ENCODE measurements around the gene SELENOO.
"Not testable (repeated sequence)": the region's sequence is repeated elsewhere in the genome, so short reads cannot be mapped to it uniquely, and the experiment has no call there.

The SELENOO gene

DNA sequence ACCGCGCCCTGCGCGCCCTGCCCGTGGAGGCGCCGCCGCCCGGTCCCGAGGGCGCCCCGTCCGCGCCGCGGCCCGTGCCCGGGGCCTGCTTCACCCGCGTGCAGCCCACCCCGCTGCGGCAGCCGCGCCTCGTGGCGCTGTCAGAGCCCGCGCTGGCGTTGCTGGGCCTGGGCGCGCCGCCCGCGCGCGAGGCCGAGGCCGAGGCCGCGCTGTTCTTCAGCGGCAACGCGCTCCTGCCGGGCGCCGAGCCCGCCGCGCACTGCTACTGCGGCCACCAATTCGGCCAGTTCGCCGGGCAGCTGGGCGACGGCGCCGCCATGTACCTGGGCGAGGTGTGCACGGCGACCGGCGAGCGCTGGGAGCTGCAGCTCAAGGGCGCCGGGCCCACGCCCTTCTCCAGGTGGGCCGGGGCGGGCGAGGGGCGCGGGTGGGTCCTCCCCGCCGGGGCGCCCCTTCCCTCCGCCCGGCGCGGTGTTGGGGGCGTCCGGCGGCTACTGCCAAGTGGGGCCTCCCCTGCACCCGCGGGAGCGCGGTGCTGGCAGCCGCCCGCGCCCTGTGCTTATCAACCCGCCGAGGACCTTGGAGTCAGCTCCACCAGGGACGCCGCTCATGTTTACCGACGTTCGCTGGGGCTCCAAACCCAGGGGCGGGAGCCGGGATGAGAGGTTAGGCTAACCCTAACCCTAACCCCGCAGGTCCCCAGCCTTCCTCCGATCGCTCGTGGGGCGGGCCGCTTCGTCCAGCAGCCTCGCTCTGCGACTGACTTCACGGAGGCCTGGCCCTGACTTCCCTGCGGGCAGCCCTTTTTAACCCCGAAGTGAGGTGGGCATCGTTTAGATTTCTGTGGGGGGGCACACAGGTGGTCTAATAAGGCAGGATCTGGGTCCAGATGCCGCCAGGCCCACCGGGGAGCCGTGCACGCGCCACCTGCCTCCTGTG lies 649 bp downstream of the SELENOO start:
- Histone ChIP-seq H3K4me3 (ENCODE audit: insufficient read depth, low read depth, low read length, poor library complexity, severe bottlenecking) (peak overlapping the region; percentile 59), H3K27ac (ENCODE audit: insufficient read depth, low read length, poor library complexity, severe bottlenecking) (peak overlapping the region; percentile 77), H3K9me3 (ENCODE audit: control insufficient read depth, low read length) (no peaks in the 10 kb centered on the region), H3K27me3 (replicated peaks; ENCODE audit: control insufficient read depth, insufficient read depth, low read length, poor library complexity, severe bottlenecking) (no peaks in the 10 kb centered on the region), H3K36me3 (ENCODE audit: control insufficient read depth, insufficient read depth, low read length) (peaks cover 19% of the 10 kb centered on the region), H3K4me1 (ENCODE audit: control insufficient read depth, insufficient read depth, low read length, poor library complexity, severe bottlenecking) (peaks cover 18% of the 10 kb centered on the region)
- no peak for DNase-seq

DNA sequence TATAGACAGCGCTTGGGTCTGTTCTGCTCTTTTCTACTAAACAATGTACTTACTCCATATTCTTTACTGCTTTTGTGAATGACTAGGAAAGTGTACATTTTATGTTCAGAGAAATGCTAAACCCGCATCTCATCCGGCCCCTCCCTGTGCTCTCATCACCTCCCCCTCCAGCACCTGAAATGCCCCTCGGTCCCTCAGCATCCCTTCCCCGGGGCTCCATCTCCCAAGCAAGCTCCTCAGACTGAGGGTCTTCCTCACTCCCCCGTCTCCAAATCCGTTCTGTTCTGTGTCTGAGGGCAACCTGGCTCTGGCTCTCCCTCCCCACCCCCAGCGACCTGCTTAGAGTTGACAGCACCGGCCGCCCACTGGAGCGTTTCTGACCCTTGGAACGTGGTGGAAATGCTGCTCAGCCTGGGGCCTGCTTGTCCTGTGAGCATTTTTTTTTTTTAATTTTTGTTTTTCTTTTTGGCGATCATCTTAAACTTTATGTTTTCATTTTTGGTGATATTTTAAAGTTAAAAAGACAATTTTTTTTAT lies 1.4 kb downstream of the SELENOO start:
- Histone ChIP-seq H3K9me3 (ENCODE audit: control insufficient read depth, low read length) (no peaks in the 10 kb centered on the region), H3K36me3 (ENCODE audit: control insufficient read depth, insufficient read depth, low read length) (peaks cover 21% of the 10 kb centered on the region), H3K4me1 (ENCODE audit: control insufficient read depth, insufficient read depth, low read length, poor library complexity, severe bottlenecking) (peaks cover 18% of the 10 kb centered on the region), H3K4me3 (ENCODE audit: insufficient read depth, low read depth, low read length, poor library complexity, severe bottlenecking) (peak overlapping the region; percentile 53), H3K27me3 (replicated peaks; ENCODE audit: control insufficient read depth, insufficient read depth, low read length, poor library complexity, severe bottlenecking) (no peaks in the 10 kb centered on the region), H3K27ac (ENCODE audit: insufficient read depth, low read length, poor library complexity, severe bottlenecking) (no peak overlapping the region)
- no peak for DNase-seq

DNA sequence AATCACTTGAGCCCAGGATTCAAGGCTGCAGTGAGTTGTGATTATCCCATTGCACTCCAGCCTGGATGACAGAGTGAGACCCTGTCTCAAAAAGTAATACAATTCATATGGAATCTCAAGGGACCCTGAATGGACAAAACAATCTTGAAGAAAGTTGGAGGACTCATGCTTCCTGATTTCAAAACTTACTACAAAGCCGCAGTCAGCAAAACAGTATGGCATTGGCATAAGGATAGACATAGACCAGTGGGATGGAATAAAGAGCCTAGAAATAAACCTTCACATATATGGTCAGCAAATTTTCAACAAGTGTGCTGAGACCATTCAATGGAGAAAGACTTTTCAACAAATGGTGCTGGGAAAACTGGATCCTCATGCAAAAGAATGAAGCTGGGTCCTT lies 2.5 kb downstream of the SELENOO start:
- H3K4me3 ChIP-seq (ENCODE audit: insufficient read depth, low read depth, low read length, poor library complexity, severe bottlenecking) = no peak overlapping the region
- no peak overlapping the region for H3K27ac ChIP-seq (ENCODE audit: insufficient read depth, low read length, poor library complexity, severe bottlenecking)
- peaks cover 24% of the 10 kb centered on the region for H3K36me3 ChIP-seq (ENCODE audit: control insufficient read depth, insufficient read depth, low read length)
- H3K9me3 ChIP-seq (ENCODE audit: control insufficient read depth, low read length) = no peaks in the 10 kb centered on the region
- DNase-seq = no peak
- H3K4me1 ChIP-seq (ENCODE audit: control insufficient read depth, insufficient read depth, low read length, poor library complexity, severe bottlenecking) = peaks cover 18% of the 10 kb centered on the region
- H3K27me3 ChIP-seq (replicated peaks; ENCODE audit: control insufficient read depth, insufficient read depth, low read length, poor library complexity, severe bottlenecking) = no peaks in the 10 kb centered on the region

DNA sequence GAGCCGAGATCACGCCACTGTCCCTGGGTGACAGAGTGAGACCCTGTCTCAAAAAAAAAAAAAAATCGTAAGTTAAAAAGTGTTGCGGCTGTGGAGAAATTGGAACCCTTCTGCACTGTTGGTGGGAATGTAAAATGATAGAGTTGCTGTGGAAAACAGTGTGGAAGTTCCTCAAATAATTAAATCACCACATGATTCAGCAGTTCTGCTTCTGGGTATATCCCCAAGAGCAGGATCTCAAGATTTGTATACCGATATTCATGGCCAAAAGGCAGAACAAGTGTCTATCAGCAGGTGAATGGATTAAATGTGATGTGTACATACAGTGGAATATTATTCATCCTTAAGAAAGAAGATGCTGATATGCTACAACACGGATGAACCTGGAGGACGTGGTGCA lies 3.8 kb downstream of the SELENOO start:
- DNase-seq = no peak
- Histone ChIP-seq H3K36me3 (ENCODE audit: control insufficient read depth, insufficient read depth, low read length) (peaks cover 17% of the 10 kb centered on the region), H3K27ac (ENCODE audit: insufficient read depth, low read length, poor library complexity, severe bottlenecking) (no peak overlapping the region), H3K9me3 (ENCODE audit: control insufficient read depth, low read length) (no peaks in the 10 kb centered on the region), H3K4me1 (ENCODE audit: control insufficient read depth, insufficient read depth, low read length, poor library complexity, severe bottlenecking) (peaks cover 18% of the 10 kb centered on the region), H3K27me3 (replicated peaks; ENCODE audit: control insufficient read depth, insufficient read depth, low read length, poor library complexity, severe bottlenecking) (no peaks in the 10 kb centered on the region), H3K4me3 (ENCODE audit: insufficient read depth, low read depth, low read length, poor library complexity, severe bottlenecking) (no peak overlapping the region)

DNA sequence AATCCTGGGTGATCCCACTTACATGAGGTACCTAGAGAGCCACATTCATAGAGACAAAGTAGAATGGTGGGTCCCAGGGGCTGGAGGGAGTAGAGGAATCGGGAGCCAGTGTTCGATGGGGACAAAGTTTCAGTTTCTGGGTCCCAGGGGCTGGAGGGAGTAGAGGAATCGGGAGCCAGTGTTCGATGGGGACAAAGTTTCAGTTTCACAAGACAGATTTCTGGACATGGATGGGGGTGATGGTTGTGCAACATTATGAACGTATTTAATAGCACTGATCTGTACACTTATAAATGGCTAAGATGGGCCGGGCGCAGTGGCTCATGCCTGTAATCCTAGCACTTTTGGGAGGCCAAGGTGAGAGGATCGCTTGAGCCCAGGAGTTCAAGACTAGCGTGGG lies 4.2 kb downstream of the SELENOO start:
- H3K27ac ChIP-seq (ENCODE audit: insufficient read depth, low read length, poor library complexity, severe bottlenecking); H3K27me3 ChIP-seq (replicated peaks; ENCODE audit: control insufficient read depth, insufficient read depth, low read length, poor library complexity, severe bottlenecking); H3K9me3 ChIP-seq (ENCODE audit: control insufficient read depth, low read length); H3K4me3 ChIP-seq (ENCODE audit: insufficient read depth, low read depth, low read length, poor library complexity, severe bottlenecking); DNase-seq: not testable (repeated sequence)
- peaks cover 19% of the 10 kb centered on the region for H3K36me3 ChIP-seq (ENCODE audit: control insufficient read depth, insufficient read depth, low read length)
- peaks cover 16% of the 10 kb centered on the region for H3K4me1 ChIP-seq (ENCODE audit: control insufficient read depth, insufficient read depth, low read length, poor library complexity, severe bottlenecking)

DNA sequence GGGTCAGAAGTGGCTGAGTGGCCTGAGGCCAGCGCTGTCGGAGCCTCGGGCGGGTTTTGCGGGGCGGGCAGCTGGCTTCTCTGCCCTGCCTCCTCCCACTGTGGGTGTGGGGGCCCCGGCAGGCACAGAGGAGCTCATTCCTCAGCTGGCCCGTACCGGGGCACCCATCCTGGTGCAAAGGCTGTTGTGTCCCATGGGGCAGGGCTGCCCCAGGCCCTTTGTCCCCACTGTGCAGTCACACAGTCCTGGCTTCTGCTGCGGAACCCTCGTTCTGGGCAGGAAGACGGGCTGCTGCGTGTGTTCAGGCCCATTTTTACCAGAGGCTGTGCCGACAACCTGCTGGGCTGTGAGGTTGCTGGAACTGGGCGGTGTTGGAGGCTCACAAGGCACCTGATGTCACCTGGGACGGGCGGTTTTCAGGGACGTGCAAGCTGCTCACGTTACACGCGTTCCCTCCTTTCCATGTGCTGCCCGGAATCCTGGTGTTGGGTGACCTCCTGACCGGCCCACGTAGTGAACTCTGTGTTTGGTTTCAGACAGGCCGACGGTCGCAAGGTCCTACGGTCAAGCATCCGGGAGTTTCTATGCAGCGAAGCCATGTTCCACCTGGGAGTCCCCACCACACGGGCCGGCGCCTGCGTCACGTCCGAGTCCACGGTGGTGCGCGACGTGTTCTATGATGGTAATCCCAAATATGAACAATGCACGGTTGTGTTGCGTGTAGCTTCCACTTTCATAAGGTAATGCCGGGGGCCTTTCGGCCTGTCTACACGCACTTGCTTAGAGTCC lies 5.2 kb downstream of the SELENOO start:
- no peaks in the 10 kb centered on the region for H3K27me3 ChIP-seq (replicated peaks; ENCODE audit: control insufficient read depth, insufficient read depth, low read length, poor library complexity, severe bottlenecking)
- H3K27ac ChIP-seq (ENCODE audit: insufficient read depth, low read length, poor library complexity, severe bottlenecking) = no peak overlapping the region
- H3K36me3 ChIP-seq (ENCODE audit: control insufficient read depth, insufficient read depth, low read length) = peaks cover 29% of the 10 kb centered on the region
- no peak overlapping the region for H3K4me3 ChIP-seq (ENCODE audit: insufficient read depth, low read depth, low read length, poor library complexity, severe bottlenecking)
- H3K9me3 ChIP-seq (ENCODE audit: control insufficient read depth, low read length) = no peaks in the 10 kb centered on the region
- H3K4me1 ChIP-seq (ENCODE audit: control insufficient read depth, insufficient read depth, low read length, poor library complexity, severe bottlenecking) = peaks cover 15% of the 10 kb centered on the region
- no peak for DNase-seq

DNA sequence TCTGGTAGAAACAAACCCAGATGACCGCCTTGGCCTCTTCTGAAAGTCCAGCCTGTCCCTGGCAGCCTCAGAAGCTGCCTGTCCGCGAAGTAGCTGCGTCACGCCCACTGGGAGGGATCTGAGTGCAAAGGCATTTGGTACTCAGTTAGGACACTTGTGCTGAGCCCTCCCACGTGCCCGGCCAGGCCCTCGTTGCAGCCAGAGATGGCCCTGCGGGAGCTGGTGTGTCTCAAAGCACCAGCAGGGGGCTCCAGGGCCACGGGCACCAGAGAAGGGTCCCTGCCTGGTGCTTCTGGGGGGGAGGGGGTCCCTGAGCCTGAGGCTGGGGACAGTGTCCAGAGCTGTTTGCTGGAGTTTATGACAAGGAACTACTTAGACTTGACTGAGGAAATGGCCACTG lies 5.8 kb downstream of the SELENOO start:
- Histone ChIP-seq H3K27me3 (replicated peaks; ENCODE audit: control insufficient read depth, insufficient read depth, low read length, poor library complexity, severe bottlenecking) (no peaks in the 10 kb centered on the region), H3K27ac (ENCODE audit: insufficient read depth, low read length, poor library complexity, severe bottlenecking) (no peak overlapping the region), H3K36me3 (ENCODE audit: control insufficient read depth, insufficient read depth, low read length) (peaks cover 32% of the 10 kb centered on the region), H3K4me3 (ENCODE audit: insufficient read depth, low read depth, low read length, poor library complexity, severe bottlenecking) (no peak overlapping the region), H3K4me1 (ENCODE audit: control insufficient read depth, insufficient read depth, low read length, poor library complexity, severe bottlenecking) (peaks cover 13% of the 10 kb centered on the region), H3K9me3 (ENCODE audit: control insufficient read depth, low read length) (no peaks in the 10 kb centered on the region)
- no peak for DNase-seq

DNA sequence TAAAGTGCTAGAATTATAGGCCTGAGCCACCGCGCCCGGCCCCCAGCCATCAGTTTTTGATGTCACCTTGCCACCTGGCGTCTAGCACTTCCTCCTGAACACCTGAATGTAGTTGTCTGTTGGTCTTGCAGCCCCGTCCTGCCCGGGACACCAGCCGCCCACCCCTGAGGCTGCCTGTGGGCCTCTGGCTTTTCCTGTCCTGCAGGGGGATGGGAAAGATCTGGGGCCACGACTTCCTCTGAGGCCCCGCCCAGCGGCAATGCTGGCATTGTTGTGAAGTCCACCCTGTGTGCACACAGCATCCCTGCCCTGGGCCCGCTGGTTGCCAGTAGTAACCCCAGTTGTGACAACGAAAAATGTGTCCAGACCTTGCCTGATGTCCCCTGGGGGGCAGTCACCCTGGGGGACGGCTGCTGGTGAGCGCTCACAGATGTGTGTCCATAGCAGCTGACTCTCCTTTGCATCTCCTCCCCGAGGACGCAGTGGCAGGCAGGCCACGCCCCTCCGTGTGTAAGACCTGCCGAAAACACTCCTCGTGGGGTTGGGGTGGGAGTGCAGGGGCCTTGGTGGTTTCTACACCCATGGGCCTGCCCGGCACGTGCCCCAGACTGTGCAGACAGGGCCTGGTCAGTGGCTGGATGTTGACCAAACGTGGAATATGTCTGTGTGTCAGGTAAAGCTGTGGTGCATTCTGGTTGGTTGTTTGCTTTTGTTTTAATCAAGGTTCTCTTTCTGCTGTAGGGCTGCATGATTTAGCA lies 6.8 kb downstream of the SELENOO start:
- no peak overlapping the region for H3K4me3 ChIP-seq (ENCODE audit: insufficient read depth, low read depth, low read length, poor library complexity, severe bottlenecking)
- no peaks in the 10 kb centered on the region for H3K27me3 ChIP-seq (replicated peaks; ENCODE audit: control insufficient read depth, insufficient read depth, low read length, poor library complexity, severe bottlenecking)
- H3K36me3 ChIP-seq (ENCODE audit: control insufficient read depth, insufficient read depth, low read length) = peaks cover 40% of the 10 kb centered on the region
- H3K9me3 ChIP-seq (ENCODE audit: control insufficient read depth, low read length) = no peaks in the 10 kb centered on the region
- DNase-seq = no peak
- peaks cover 5% of the 10 kb centered on the region for H3K4me1 ChIP-seq (ENCODE audit: control insufficient read depth, insufficient read depth, low read length, poor library complexity, severe bottlenecking)
- H3K27ac ChIP-seq (ENCODE audit: insufficient read depth, low read length, poor library complexity, severe bottlenecking) = no peak overlapping the region

DNA sequence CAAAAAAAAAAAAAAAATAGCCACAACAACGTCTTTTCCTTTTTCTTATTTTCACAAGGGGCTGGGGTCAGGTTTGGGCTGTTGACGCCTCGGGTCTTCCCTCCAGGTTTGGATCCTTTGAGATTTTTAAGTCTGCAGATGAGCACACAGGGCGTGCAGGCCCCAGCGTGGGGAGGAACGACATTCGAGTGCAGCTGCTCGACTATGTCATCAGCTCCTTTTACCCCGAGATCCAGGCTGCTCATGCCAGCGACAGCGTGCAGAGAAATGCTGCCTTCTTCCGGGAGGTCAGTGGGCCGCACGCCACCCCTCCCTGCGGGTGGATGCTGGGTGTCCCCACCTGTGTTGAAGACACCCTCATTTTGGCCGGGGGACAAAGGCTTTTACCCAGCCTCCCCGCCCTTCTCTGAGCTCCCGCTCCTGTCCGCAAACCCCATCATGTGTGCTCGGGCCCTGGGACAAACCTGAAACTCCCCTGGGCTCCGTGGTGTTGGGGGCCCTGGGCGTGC lies 7.7 kb downstream of the SELENOO start:
- Histone ChIP-seq H3K27ac (ENCODE audit: insufficient read depth, low read length, poor library complexity, severe bottlenecking) (no peak overlapping the region), H3K36me3 (ENCODE audit: control insufficient read depth, insufficient read depth, low read length) (peaks cover 42% of the 10 kb centered on the region), H3K9me3 (ENCODE audit: control insufficient read depth, low read length) (no peaks in the 10 kb centered on the region), H3K4me3 (ENCODE audit: insufficient read depth, low read depth, low read length, poor library complexity, severe bottlenecking) (no peak overlapping the region), H3K4me1 (ENCODE audit: control insufficient read depth, insufficient read depth, low read length, poor library complexity, severe bottlenecking) (peaks cover 5% of the 10 kb centered on the region), H3K27me3 (replicated peaks; ENCODE audit: control insufficient read depth, insufficient read depth, low read length, poor library complexity, severe bottlenecking) (no peaks in the 10 kb centered on the region)
- DNase-seq = no peak

All from effector memory CD4-positive, alpha-beta T cell (primary cell).